Fibroblast of pulmonary artery (primary cell): Measurements from ENCODE around the gene UBE2E2.

ENCODE experiments used
- DNase-seq: peaks from one replicate; pipeline ENCODE4 v3.0.0-alpha.2; 2010; ENCODE audit warnings: low read depth
- H3K4me3 ChIP-seq: replicated peaks from 2 replicates; pipeline ENCODE4 v1.5.1; 2011; ENCODE audit warnings: low read depth, mild to moderate bottlenecking, control low read depth, low read length, moderate library complexity
- CTCF ChIP-seq: IDR thresholded peaks from 2 replicates; pipeline ENCODE4 v1.5.1; 2011; ENCODE audit warnings: mild to moderate bottlenecking, control low read depth, low read length, inconsistent platforms; ENCODE audit errors: missing control alignments

Gene UBE2E2

GRCh38 chr3:23219117-23219516 lies 16.0 kb downstream of the UBE2E2 start:
- DNase-seq = no peak
- no peak for TF ChIP-seq CTCF
- no peak overlapping the region for H3K4me3 ChIP-seq

GRCh38 chr3:23219552-23219951 lies 16.4 kb downstream of the UBE2E2 start:
- DNase-seq = no peak
- no peak for TF ChIP-seq CTCF
- H3K4me3 ChIP-seq = no peak overlapping the region

- TF ChIP-seq CTCF = no peak
- H3K4me3 ChIP-seq = no peak overlapping the region
- DNase-seq = no peak
Observed at GRCh38 chr3:23221136-23221535, 18.0 kb downstream of the UBE2E2 start.

GRCh38 chr3:23232016-23232415 lies 28.9 kb downstream of the UBE2E2 start:
- no peak overlapping the region for H3K4me3 ChIP-seq

GRCh38 chr3:23232854-23233253 lies 29.7 kb downstream of the UBE2E2 start:
- H3K4me3 ChIP-seq = no peak overlapping the region
- DNase-seq = no peak
- no peak for TF ChIP-seq CTCF

More at GRCh38 chr3:23232016-23232415, 28.9 kb downstream of the UBE2E2 start:
- no peak for TF ChIP-seq CTCF
- DNase-seq = peak; percentile 31

GRCh38 chr3:23235264-23235663 lies 32.1 kb downstream of the UBE2E2 start:
- TF ChIP-seq CTCF = no peak

GRCh38 chr3:23236890-23237289 lies 33.8 kb downstream of the UBE2E2 start:
- no peak overlapping the region for H3K4me3 ChIP-seq
- TF ChIP-seq CTCF = no peak
- no peak for DNase-seq

More at GRCh38 chr3:23235264-23235663, 32.1 kb downstream of the UBE2E2 start:
- H3K4me3 ChIP-seq = no peak overlapping the region
- no peak for DNase-seq
